ENCODE results near the gene DCUN1D5.

DCUN1D5 gene

DNA sequence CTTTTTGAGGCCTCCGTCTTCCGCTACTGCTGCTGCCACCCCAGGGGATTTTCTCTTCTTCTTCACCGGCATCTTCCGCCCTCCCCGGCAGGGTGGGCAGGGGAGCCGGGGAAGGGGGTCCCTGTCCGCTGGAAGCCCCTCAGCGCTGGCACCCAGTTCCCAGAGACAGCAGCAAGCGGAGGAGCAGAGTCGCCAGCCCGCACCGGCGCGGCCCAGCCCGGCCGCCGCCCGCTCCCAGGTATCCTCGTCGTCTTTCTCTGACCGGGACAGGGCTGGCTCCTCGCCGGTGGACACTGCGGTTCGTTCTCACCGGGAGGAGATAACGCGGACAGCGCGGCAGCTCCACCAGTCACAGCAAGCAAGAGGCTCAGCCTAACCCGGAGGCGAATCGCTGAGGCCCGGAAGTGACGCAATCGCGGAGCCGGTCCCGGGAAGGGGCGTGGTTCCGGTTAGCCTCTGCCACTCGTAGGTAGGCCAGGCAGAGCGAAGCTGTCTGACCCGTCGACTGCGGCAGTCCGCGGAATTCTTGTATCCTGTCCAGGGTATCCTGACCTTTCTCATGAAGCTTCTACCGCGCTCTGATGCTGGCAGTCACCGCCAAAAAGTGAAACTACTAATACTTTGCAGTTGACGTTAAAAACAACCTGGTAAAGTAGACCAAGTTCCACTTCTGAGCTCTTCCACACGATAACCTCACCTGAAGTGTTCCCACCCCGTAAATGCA is at the start of gene DCUN1D5:
Gene DCUN1D5 (minus strand): TSS at position 360 of the 724 bp plus-strand sequence. CDS start 288 bp downstream, at position 72.
- DNase-seq = peak; percentile 97

DNA sequence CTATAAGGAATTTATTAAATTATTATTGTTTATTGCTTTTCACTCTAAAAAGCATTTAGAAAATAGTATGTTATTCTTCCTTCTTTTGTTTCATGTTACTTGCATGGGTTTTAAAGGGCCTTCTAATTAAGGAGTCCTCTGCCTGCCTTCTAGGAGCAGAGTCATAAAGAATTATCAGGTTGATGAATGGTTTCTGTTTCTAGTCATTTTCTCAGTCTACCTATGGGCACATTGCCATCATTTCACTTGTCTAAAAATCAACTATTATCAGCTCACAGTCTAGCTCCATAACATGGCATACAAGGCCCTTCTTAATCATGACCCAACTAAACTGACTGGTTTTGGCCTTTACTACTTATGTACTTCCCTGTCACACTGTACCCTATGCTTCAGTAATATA is 33.5 kb upstream of the DCUN1D5 start:
- no peak for DNase-seq

DNA sequence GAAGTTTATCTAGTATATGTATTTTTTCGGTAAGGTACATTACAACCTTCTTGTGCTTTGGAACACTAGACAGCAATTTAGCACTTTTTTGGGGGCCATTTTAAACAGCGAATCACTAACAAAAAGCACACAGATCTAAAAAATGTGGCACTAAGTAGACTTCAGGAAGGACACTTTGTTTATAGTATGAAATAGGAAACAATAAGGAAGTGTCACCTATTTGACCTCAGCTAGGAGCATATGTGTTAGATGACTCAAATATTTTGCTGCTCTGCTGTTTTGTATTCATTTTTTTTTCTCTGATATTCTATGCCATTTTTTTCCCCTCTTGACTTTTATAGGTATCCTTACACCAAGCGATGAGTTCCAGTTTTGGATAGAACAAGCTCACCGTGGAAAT is 22.9 kb upstream of the DCUN1D5 start:
- DNase-seq = no peak

DNA sequence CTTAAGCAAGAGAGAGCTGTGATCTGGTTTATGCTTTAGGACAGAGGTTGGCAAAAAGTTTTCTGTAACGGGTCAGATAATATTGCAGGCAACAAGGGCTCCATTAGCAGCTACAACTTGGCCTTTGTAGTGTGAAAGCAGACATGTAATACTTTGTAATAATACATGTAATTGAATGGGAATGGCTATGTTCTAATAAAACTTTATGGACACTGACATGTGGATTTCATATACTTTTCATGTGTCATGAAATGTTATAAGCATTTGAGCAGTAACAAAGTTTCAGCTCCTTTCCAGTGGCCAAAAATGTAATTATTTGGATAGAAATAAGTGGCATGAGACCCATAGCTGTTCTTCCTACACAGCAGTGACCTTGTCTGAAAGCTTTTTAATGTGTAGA is 20.4 kb upstream of the DCUN1D5 start:
- no peak for DNase-seq

DNA sequence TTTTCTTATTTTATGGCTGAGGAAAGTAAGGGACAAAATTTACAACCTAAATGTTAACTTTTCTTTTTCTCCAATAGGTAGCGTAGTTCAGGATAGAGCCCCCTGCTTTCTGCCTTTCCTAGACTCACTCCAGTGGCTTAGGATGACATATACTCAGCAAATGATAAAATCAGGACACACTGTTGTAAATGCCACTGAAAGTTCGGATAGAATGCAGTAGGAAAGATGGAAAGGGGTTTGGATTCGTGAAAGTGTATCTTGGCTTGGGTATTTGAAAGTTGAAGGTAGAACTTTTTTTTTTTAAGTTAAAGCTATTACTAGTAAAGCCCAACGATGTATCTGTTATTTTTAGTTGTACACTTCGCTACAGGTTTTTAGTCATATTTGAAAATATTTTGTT is 19.4 kb upstream of the DCUN1D5 start:
- no peak for DNase-seq

DNA sequence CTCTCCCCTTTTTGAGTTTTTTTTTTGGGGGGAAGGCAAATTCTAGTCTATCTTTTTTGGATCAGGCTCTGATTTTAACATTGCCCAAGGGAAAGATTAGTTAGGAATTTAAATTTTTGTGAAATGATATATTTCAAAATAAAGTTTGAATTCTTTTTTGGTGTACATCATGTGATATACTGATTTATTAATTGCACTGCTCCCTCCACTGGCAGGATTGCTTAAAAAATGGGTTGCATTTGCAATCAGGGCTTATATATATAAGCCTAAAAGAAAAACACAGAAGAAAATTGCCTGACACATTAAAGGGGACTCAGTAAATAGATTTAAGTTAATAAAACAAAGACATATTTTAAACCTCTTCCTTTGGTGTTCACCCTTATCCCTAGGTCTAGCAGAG is 18.4 kb upstream of the DCUN1D5 start:
- DNase-seq = no peak

DNA sequence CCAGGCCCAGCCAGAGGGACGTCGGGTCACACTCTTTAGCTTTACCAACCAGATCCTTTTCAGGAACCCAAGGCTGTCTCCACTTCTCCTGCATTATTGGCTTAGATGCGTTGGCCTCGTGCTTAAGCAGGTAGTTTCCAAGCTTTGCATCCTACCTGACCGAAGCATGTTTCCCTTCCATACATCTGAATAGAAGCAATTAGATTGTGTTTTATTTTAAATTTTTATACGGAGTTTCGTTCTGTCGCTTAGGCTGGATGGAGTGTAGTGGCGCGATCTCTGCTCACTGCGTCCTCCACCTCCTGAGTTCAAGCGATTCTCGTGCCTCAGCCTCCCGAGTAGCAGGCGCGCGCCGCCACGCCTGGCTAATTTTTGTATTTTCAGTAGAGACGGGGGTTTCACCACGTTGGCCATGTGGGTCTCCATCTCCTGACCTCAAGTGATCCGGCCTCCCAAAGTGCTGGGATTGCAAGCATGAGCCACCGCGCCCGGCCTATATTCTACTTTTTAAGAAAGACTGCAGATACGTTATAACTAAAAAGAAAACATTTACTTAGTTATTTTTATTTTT is 17.9 kb upstream of the DCUN1D5 start:
- peak; percentile 50 for DNase-seq

DNA sequence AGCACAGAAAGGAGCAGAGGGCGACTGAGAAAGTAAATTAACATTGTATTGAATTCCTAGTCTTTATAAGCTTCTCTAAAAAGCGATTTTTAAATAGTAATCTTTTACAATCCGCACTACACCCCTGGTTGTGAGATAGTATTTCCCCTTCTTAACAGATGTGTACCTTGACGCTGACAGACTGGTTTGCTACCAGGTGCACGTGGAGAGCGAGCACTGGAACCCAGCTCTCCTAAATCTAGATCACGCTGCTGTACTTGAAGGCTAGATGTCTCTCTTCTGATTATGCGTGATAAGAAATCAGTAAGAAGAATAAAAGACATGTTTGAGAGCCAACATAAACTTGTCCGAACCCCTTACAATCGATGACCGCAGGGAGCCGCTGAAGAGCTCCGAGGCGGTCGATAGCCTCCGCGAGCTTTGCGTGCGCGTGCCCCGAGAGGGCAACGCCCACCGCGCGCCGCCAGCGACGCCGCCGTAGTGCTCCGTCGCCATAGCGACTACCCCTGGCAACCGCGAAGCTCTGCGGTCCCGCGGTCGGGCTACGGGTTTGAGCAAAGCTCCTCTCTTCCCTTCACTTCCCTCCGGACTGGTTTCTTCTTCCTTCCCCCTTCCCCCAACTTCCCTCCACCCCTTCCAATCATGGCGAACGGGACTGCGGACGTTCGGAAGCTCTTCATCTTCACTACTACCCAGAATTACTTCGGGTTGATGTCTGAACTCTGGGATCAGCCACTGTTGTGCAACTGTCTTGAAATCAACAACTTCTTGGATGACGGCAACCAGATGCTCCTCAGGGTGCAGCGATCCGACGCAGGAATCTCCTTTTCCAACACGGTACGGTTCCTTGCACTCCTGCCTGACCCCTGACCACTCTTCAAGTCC is 17.2 kb upstream of the DCUN1D5 start, which contains the start of gene DYNC2H1:
Gene DYNC2H1 (plus strand): TSS at position 494 of the 885 bp plus-strand sequence. CDS start 149 bp downstream, at position 643.
- peak; percentile 93 for DNase-seq

DNA sequence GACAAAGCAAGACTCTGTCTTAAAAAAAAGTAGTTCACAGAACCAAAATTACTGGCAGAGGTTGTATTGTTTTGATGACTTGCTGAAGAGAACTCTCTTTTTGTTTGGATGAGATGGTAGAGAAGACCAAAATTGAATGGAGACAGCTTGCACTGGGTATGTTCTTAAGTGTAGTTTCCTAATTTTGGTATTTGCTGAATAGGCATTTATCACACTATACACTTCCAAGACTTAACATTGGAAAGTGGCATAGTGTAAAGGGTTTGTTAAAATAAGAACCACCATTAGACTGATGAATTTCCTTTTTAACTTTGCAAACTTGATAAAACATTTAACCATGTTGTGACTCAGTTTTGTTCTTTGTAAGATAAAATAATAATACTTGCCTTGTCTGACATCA is 5.3 kb upstream of the DCUN1D5 start:
- no peak for DNase-seq

DNA sequence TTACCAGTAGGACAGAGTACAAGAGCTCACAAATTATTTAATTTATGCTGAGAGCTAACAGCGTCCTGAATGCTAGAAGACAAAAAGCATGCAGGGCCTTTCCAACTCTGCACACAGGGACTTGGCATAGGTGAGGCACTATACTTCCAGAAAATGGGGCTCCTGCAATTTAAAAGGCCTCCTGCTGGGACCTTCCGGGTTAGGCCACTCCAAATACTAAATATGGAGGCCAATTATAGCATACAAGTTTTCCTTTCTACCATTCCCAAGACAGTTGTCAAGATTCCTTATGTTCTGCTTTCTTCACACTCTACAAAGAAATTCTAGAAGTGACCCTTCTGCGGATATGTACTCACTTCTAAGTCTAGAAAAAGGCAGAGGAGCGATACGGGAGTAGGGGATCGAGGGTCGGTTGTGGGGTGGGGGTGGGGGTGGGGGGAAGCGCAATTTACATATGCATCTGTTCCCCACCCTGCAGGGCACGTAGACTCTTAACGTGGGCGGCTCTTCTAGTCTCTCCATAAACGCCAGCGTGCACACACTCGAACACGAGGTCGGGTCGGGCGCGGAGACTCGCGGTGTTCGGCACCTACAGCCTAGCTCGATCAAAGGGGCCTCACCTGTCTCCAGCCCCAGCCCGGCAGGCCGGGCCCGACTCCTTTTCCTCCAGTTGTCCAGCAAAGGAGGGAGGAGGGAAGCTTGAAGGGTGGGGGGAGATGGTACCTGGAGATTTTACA is 728 bp downstream of the DCUN1D5 start:
- DNase-seq = peak; percentile 61

DNA sequence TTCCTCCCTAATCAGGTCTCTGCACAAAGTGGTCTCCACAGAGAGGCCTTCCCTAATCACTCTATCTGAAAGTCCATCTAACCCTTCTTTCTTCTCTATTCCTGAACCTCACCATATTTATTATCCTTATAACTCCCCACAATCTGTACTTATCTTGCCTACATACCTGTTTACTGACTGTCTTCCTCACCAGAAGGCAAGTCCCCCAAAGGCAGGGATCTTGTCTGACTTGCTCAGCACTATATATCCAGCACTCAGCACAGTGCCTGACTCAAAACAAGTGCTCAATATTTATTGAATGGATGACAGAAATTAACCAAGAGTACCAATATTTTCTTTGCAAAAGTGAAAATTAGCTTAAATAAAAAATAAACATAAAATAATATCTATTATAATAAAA is 5.5 kb downstream of the DCUN1D5 start:
- no peak for DNase-seq

DNA sequence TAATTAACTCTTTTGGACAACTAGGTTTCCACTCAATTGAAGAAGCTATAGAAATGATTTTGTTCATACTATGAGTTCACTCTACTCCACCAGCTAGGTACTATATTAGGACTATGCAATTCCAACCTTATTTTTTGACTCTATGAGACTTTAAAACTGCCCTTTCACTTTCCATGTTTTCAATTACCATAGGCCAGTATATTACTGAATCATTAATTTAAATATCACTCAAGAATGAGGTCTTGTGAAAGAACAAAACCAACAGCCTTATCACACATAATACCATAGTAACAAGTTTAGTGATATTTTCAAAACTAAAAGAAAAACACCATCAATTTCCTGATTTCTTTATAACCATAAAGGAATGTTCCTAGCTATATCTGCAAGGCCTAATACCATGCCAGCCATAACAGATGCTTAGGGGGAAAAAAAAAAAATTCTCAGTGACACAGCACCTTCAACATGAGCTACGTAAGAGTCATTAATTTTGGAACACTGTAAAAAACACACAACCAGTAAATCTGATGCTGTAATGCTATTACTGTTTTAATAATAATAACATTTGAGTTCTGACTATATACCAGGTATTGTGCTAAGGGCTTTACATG is 6.1 kb downstream of the DCUN1D5 start:
- DNase-seq = no peak

DNA sequence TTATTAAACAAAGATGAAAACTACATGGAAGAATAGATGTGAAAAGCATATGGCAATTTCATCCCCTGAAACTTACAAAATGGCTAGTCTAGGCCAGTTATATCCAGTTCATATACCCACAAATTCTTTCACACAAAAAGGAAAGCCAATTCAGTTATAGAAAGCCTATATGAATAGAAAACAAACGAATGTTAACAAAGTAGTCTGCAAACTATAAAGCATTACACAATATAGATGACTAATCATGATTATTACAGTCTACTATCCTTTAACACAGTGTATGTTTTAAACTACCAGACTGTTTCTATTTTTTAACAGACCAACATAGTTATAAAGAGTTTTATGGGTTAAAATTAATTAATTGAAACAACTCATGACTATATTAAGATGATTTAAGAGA is 12.1 kb downstream of the DCUN1D5 start:
- no peak for DNase-seq

DNA sequence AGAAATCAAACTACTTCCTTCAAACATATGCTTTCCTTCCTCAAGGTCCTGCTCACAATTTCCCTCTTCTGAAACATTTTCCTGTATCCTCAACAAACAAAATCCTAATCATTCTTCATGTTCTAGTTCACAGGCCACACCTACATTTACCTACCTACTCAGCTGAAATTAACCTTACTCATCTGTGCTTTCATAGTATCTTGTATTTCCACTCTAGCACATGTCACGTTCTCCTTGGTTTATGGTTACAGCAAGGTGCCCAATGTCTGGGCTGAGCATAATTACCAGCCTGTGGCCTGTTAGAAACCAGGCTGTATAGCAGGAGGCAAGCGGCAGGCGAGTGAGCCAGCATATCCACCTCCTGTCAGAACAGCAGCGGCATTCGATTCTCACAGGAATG is 13.2 kb downstream of the DCUN1D5 start:
- no peak for DNase-seq

DNA sequence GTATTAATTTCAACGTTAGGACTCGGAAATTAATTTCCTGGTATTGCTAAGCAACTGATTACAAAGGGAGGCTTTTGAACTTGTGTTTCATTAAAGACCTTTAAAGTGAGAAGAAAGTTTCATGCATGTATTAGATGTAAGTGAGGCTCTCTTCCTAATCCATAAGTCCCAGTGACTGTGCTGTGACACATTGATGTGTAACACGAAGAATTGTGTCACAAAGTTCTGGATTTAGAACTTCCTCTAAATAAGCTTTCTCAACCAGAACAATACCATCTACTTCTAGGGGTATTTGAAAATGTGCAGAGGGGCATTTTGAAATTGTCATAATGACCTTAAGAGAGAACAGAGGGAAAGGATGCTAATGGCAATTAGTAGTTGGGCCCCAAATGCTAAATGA is 14.4 kb downstream of the DCUN1D5 start:
- DNase-seq = no peak

DNA sequence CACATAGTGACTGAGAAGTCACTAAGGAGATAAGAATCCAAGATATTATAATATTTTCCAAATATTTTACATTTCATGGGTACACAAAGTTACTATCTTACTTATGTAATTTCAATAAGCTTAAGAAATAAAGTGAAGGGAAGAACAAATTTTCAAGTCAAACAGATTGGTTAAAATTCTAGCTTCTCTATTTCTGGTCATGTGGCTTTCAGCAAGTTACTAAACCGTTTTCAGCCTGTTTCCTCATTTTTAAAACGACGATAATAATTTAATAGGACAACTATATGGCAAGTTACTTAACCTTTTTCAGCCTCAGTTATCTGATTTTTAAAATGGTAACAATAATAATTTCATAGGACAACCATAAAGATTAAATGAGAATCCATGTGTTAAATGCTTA is 15.6 kb downstream of the DCUN1D5 start:
- no peak for DNase-seq

DNA sequence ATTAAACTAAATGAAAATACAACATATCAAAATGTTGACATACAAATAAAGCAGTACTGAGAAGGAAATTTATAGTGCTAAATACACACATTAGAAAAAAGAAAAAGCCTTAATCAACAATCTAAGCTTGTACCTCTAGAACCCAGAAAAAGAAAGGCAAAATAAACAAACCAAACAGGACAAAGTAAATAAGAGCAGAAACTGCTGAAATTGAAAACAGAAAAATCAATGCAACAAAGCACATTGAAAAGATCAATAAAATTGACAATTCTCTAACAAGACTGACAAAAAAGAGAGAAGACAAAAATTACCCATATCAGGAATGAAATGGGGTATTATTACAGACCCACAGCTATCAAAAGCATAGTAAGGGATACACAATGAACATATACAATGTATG is 21.0 kb downstream of the DCUN1D5 start:
- DNase-seq = no peak

DNA sequence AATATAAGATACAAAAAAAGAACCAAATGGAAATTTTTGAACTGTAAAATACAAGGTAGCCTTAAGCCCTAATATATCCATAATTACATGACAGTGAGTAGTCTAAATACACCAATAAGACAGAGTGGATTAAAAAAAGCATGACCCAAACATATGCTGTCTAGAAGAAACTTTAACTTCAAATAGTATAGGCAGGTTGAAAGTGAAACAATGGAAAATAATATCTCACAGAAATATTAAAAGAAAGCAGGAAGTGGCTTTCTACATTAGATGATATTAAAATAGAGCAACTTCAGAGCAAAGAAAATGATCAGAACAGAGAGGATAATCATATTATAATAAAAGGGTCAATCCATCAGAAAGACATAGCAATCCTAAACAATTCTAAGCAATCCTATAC is 21.8 kb downstream of the DCUN1D5 start:
- no peak for DNase-seq

DNA sequence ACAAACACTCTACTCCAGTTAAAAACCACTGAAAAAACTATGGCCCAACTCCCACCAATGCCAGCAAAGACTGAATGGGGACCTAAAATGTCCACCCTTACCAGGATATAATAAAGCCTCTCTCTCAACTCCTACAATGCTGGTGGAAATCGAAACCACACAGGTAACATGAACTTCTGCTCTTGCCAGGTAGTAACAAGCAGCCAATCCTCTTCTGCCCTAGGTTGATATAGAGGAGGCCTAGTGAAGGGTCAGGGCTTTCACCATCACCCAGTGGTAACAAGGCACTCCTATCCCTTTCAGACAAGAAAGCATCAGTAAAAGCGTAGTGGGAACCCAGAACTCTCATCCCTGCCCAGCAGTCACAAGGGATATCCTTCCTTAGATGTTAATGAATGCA is 22.6 kb downstream of the DCUN1D5 start:
- DNase-seq = no peak

DNA sequence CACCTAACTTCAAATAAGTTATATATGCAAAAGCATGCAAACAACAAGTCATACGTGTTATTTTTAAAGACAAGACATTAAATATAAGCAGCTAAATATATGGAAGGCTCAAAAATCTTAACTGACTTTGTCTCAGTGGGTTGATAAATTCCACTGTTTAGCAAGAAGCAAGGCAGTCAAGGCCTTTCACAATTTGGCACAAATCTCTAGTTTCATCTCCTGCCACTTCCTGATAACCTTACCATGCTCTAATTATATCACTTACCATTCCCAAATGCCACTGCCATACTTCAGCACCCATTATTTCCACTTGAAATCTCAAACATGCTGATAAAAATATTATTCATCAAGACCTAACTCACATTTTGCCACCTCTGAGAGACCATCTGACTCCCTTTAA is 24.8 kb downstream of the DCUN1D5 start:
- DNase-seq = no peak

DNA sequence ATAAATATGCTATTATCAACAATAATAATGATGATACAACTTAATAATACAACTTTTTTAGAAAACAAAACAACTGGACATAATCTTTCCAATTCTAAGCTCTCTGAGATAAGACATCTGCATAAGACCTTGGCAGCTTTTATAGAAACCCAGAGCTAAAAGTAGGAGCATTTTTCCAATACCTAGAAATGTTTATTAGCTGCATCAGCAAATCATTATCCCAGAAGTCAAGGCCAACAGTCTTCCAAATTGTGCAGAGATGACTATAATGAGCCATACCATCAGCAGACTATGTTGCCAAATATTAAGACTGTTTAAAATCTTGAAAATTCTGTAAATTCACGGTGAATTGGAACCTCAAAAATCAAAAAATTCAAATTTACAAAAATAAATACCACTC is 30.3 kb downstream of the DCUN1D5 start:
- no peak for DNase-seq

DNA sequence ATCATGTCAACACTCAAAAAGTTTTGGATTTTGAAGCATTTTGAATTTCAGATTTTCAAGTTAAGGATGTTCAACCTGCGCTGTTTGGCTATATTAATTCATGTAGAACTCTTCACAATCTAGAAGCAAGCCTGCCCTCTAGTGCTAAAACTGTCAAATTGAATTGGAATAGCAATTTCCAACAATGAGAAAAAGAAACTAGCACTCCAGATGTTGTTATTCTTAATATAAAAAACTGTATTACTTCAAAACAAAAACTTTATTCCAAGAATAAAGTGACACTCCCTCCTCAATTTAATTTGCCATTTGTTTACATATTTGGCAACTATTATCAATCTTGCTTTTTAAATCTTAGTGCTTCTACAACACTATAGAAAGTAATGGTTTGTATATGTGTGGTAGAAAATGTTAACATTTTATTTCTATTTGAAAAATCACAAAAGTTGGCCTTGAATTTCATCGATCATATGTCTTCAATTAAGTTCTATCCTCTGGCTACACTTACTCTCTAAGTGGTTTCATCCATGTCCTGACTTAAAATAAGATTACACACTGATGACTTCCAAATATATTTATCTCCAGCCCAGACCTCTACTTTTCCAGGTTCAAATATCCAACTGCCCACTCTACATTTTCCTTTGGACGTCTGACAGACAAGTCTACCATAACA is 36.6 kb downstream of the DCUN1D5 start:
- DNase-seq = no peak

Data from right forelimb (tissue), 1 donor.